SJCRH30 (cell line): ENCODE results near the gene PLCL1. TPM values are rescaled to one million over a fixed set of nuclear protein-coding genes. Genes with fewer than 3 reads are reported as not detected.

Experiments
- DNase-seq, 2 experiments: peaks; one replicate each; pipeline ENCODE4 v3.0.0-alpha.2; 2015 to 2020
- H3K27ac ChIP-seq: fragments of 250-450 bp; sonication (Bioruptor Pico); 2 replicates; pipeline ENCODE4 v1.5.1; 2020; ENCODE audit warnings: mild to moderate bottlenecking, moderate library complexity
- H3K27me3 ChIP-seq: fragments of 250-450 bp; sonication (Bioruptor Pico); 2 replicates; pipeline ENCODE4 v1.5.1; 2020; ENCODE audit warnings: mild to moderate bottlenecking, moderate library complexity
- H3K36me3 ChIP-seq: fragments of 250-450 bp; sonication (Bioruptor Pico); 2 replicates; pipeline ENCODE4 v1.5.1; 2020; ENCODE audit warnings: mild to moderate bottlenecking, moderate library complexity
- H3K4me1 ChIP-seq: fragments of 250-450 bp; sonication (Bioruptor Pico); 2 replicates; pipeline ENCODE4 v1.5.1; 2020; ENCODE audit warnings: mild to moderate bottlenecking, moderate library complexity
- H3K4me3 ChIP-seq: fragments of 250-450 bp; sonication (Bioruptor Pico); 2 replicates; pipeline ENCODE4 v1.5.1; 2020; ENCODE audit warnings: mild to moderate bottlenecking, moderate library complexity
- H3K9me3 ChIP-seq: fragments of 250-450 bp; sonication (Bioruptor Pico); replicated peaks from 2 replicates; pipeline ENCODE4 v1.5.1; 2020; ENCODE audit warnings: mild to moderate bottlenecking, moderate library complexity
- total RNA-seq: library from RNA; depleted of rRNA; stranded (reverse); fragments of >200 nt; shearing (Covaris generic); gene quantifications from 2 replicates; pipeline ENCODE4 v1.2.3, GENCODE V29; 2014

PLCL1 gene
- total RNA-seq, 1 experiment from 2014 or later = not detected

GRCh38 chr2:197929008-197929885 lies 124.9 kb downstream of the PLCL1 start:
- Histone ChIP-seq H3K4me3 (no peak overlapping the region), H3K27me3 (no peaks in the 10 kb centered on the region), H3K27ac (peak overlapping the region; percentile 4; the same call in 1 of the 2 replicates), H3K36me3 (no peaks in the 10 kb centered on the region), H3K9me3 (no peaks in the 10 kb centered on the region), H3K4me1 (peaks cover 22% of the 10 kb centered on the region)
- DNase-seq = peak; percentile 39 to 52

- no peak for DNase-seq
- H3K27ac ChIP-seq = no peak overlapping the region
- H3K27me3 ChIP-seq = no peaks in the 10 kb centered on the region
- no peaks in the 10 kb centered on the region for H3K9me3 ChIP-seq
- no peak overlapping the region for H3K4me3 ChIP-seq
- H3K4me1 ChIP-seq = peaks cover 22% of the 10 kb centered on the region
- H3K36me3 ChIP-seq = no peaks in the 10 kb centered on the region
These were observed 125.5 kb downstream of the PLCL1 start for GRCh38 chr2:197929886-197930227.

- Histone ChIP-seq H3K36me3 (no peaks in the 10 kb centered on the region), H3K9me3 (no peaks in the 10 kb centered on the region), H3K27me3 (no peaks in the 10 kb centered on the region), H3K4me3 (no peak overlapping the region), H3K27ac (no peak overlapping the region), H3K4me1 (peaks cover 22% of the 10 kb centered on the region)
- no peak for DNase-seq
These were observed 126.3 kb downstream of the PLCL1 start for GRCh38 chr2:197930570-197931278.

- Histone ChIP-seq H3K27me3 (no peaks in the 10 kb centered on the region), H3K4me3 (no peak overlapping the region), H3K9me3 (no peaks in the 10 kb centered on the region), H3K36me3 (no peaks in the 10 kb centered on the region), H3K27ac (no peak overlapping the region), H3K4me1 (peaks cover 12% of the 10 kb centered on the region)
- DNase-seq = no peak
These were observed 127.4 kb downstream of the PLCL1 start for GRCh38 chr2:197931661-197932312.

- H3K27me3 ChIP-seq = no peaks in the 10 kb centered on the region
- DNase-seq = no peak
These were observed 128.0 kb downstream of the PLCL1 start for GRCh38 chr2:197932374-197932773.

GRCh38 chr2:197934261-197934933 lies 130.0 kb downstream of the PLCL1 start:
- Histone ChIP-seq H3K9me3 (no peaks in the 10 kb centered on the region), H3K4me3 (no peak overlapping the region), H3K27ac (no peak overlapping the region), H3K36me3 (no peaks in the 10 kb centered on the region), H3K4me1 (peaks cover 3% of the 10 kb centered on the region), H3K27me3 (no peaks in the 10 kb centered on the region)
- DNase-seq = no peak

More at GRCh38 chr2:197932374-197932773, 128.0 kb downstream of the PLCL1 start:
- no peaks in the 10 kb centered on the region for H3K9me3 ChIP-seq
- H3K27ac ChIP-seq = no peak overlapping the region
- no peaks in the 10 kb centered on the region for H3K36me3 ChIP-seq
- peaks cover 9% of the 10 kb centered on the region for H3K4me1 ChIP-seq
- no peak overlapping the region for H3K4me3 ChIP-seq

- Histone ChIP-seq H3K27me3 (no peaks in the 10 kb centered on the region), H3K9me3 (no peaks in the 10 kb centered on the region), H3K36me3 (no peaks in the 10 kb centered on the region), H3K4me1 (peaks cover 2% of the 10 kb centered on the region), H3K27ac (no peak overlapping the region), H3K4me3 (no peak overlapping the region)
- DNase-seq = no peak
These were observed 130.5 kb downstream of the PLCL1 start for GRCh38 chr2:197934934-197935289.

- H3K4me1 ChIP-seq = peaks cover 12% of the 10 kb centered on the region
- no peaks in the 10 kb centered on the region for H3K9me3 ChIP-seq
- no peak overlapping the region for H3K4me3 ChIP-seq
- no peaks in the 10 kb centered on the region for H3K36me3 ChIP-seq
- H3K27me3 ChIP-seq = no peaks in the 10 kb centered on the region
- DNase-seq = no peak
- H3K27ac ChIP-seq = no peak overlapping the region
These were observed 133.4 kb downstream of the PLCL1 start for GRCh38 chr2:197937814-197938213.

GRCh38 chr2:197938555-197938954 lies 134.2 kb downstream of the PLCL1 start:
- no peaks in the 10 kb centered on the region for H3K9me3 ChIP-seq
- no peak overlapping the region for H3K4me3 ChIP-seq
- H3K27me3 ChIP-seq = no peaks in the 10 kb centered on the region
- no peak for DNase-seq
- H3K27ac ChIP-seq = no peak overlapping the region
- H3K4me1 ChIP-seq = peaks cover 12% of the 10 kb centered on the region
- H3K36me3 ChIP-seq = no peaks in the 10 kb centered on the region

GRCh38 chr2:197939787-197940186 lies 135.4 kb downstream of the PLCL1 start:
- no peaks in the 10 kb centered on the region for H3K36me3 ChIP-seq
- no peak overlapping the region for H3K4me3 ChIP-seq
- H3K27me3 ChIP-seq = no peaks in the 10 kb centered on the region
- DNase-seq = no peak
- peaks cover 24% of the 10 kb centered on the region for H3K4me1 ChIP-seq
- H3K27ac ChIP-seq = no peak overlapping the region
- H3K9me3 ChIP-seq = no peaks in the 10 kb centered on the region

- H3K36me3 ChIP-seq = no peaks in the 10 kb centered on the region
- peaks cover 29% of the 10 kb centered on the region for H3K4me1 ChIP-seq
- H3K4me3 ChIP-seq = no peak overlapping the region
- H3K9me3 ChIP-seq = no peaks in the 10 kb centered on the region
- peak in 1 of 2 experiments; percentile 51 for DNase-seq
- no peak overlapping the region; the same call in 1 of the 2 replicates for H3K27ac ChIP-seq
- no peaks in the 10 kb centered on the region for H3K27me3 ChIP-seq
These were observed 136.0 kb downstream of the PLCL1 start for GRCh38 chr2:197940382-197940781.

GRCh38 chr2:197941715-197942114 lies 137.3 kb downstream of the PLCL1 start:
- H3K27me3 ChIP-seq = no peaks in the 10 kb centered on the region
- H3K4me1 ChIP-seq = peaks cover 42% of the 10 kb centered on the region
- H3K36me3 ChIP-seq = no peaks in the 10 kb centered on the region
- H3K4me3 ChIP-seq = no peak overlapping the region
- H3K27ac ChIP-seq = no peak overlapping the region
- H3K9me3 ChIP-seq = no peaks in the 10 kb centered on the region
- no peak for DNase-seq

GRCh38 chr2:197943731-197944130 lies 139.3 kb downstream of the PLCL1 start:
- Histone ChIP-seq H3K4me1 (peaks cover 49% of the 10 kb centered on the region), H3K27ac (peak overlapping the region; percentile 92), H3K4me3 (no peak overlapping the region), H3K9me3 (no peaks in the 10 kb centered on the region), H3K36me3 (no peaks in the 10 kb centered on the region), H3K27me3 (no peaks in the 10 kb centered on the region)
- peak in 1 of 2 experiments; percentile 45 for DNase-seq

- no peak overlapping the region for H3K4me3 ChIP-seq
- H3K36me3 ChIP-seq = no peaks in the 10 kb centered on the region
- H3K4me1 ChIP-seq = peaks cover 49% of the 10 kb centered on the region
- no peaks in the 10 kb centered on the region for H3K9me3 ChIP-seq
- peak; percentile 17 to 61 for DNase-seq
- peak overlapping the region; percentile 92 for H3K27ac ChIP-seq
- no peaks in the 10 kb centered on the region for H3K27me3 ChIP-seq
These were observed 140.2 kb downstream of the PLCL1 start for GRCh38 chr2:197944416-197945096.
